Endothelial cell of umbilical vein (primary cell): ENCODE measurements around the gene ANKS1B.

Source experiments
- EZH2 ChIP-seq: IDR thresholded peaks from 2 replicates; pipeline ENCODE4 v1.6.1; 2012; ENCODE audit warnings: borderline replicate concordance, low read depth, mild to moderate bottlenecking, moderate library complexity, low read length, inconsistent platforms; ENCODE audit not compliant: severe bottlenecking
- FOS ChIP-seq: IDR thresholded peaks from 2 replicates; pipeline ENCODE4 v1.6.1; 2011; ENCODE audit warnings: mild to moderate bottlenecking, low read length, moderate library complexity, borderline replicate concordance; ENCODE audit not compliant: insufficient read depth
- GATA2 ChIP-seq: IDR thresholded peaks from 2 replicates; pipeline ENCODE4 v1.7.0; 2011; ENCODE audit warnings: low read depth, mild to moderate bottlenecking, moderate library complexity, mixed read lengths, low read length; ENCODE audit not compliant: insufficient read length, insufficient read depth
- JUN ChIP-seq: IDR thresholded peaks from 2 replicates; pipeline ENCODE4 v1.6.1; 2011; ENCODE audit warnings: borderline replicate concordance, low read depth; ENCODE audit not compliant: insufficient read length, insufficient read depth
- MAX ChIP-seq: IDR thresholded peaks from 2 replicates; pipeline ENCODE4 v1.6.1; 2011; ENCODE audit not compliant: insufficient read depth, insufficient read length
- MYC ChIP-seq: IDR thresholded peaks from one replicate; pipeline ENCODE4 v1.6.1; 2011; ENCODE audit warnings: mild to moderate bottlenecking, low read depth, low read length
- POLR2A ChIP-seq: IDR thresholded peaks from 2 replicates; pipeline ENCODE4 v1.6.1; 2012; ENCODE audit warnings: low read depth, mild to moderate bottlenecking, control low read depth, low read length
- POLR2AphosphoS5 ChIP-seq: IDR thresholded peaks from 2 replicates; pipeline ENCODE4 v1.6.1; 2012; ENCODE audit warnings: low read depth, mild to moderate bottlenecking, control low read depth, low read length, moderate library complexity; ENCODE audit not compliant: insufficient read depth
- TF ChIP-seq, protein P1 (sequence below), 2 donors: IDR thresholded peaks; 1 replicate in 1 of 2; 2 replicates in 1 of 2; pipeline ENCODE4 v1.5.1; 2011; ENCODE audit warnings: low read length in 2 of 2, mild to moderate bottlenecking in 2 of 2, moderate library complexity in 2 of 2, control low read depth in 1 of 2, inconsistent platforms in 1 of 2, low read depth in 1 of 2; ENCODE audit not compliant: insufficient read depth in 1 of 2; ENCODE audit errors: extremely low read depth in 1 of 2

DNA sequence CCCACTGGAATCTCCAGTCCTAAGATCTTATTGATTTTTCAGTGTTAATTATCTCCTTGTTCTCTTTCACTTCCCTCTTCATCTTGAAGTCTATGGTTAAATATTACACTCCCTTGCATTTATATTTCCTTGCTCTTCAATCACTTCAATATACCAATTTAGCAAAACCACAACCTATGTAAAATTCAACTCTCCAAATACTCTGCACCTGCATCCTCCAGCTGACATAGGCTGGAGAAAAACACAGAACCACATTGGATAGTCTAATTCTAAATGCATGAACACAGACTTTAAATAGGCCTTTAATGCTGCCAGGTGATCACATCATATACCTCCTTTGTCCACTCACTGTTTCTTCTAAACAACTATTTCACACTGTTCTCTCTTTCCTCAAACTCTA lies 591.0 kb downstream of the ANKS1B start:
- TF ChIP-seq, protein P1, sequence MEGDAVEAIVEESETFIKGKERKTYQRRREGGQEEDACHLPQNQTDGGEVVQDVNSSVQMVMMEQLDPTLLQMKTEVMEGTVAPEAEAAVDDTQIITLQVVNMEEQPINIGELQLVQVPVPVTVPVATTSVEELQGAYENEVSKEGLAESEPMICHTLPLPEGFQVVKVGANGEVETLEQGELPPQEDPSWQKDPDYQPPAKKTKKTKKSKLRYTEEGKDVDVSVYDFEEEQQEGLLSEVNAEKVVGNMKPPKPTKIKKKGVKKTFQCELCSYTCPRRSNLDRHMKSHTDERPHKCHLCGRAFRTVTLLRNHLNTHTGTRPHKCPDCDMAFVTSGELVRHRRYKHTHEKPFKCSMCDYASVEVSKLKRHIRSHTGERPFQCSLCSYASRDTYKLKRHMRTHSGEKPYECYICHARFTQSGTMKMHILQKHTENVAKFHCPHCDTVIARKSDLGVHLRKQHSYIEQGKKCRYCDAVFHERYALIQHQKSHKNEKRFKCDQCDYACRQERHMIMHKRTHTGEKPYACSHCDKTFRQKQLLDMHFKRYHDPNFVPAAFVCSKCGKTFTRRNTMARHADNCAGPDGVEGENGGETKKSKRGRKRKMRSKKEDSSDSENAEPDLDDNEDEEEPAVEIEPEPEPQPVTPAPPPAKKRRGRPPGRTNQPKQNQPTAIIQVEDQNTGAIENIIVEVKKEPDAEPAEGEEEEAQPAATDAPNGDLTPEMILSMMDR (IDR thresholded peaks at IDR 0.05; ENCODE audit: extremely low read depth in 1 of 2, insufficient read depth in 1 of 2, low read depth in 1 of 2, low read length in 2 of 2) = no peak
- TF ChIP-seq EZH2 = no peak
- TF ChIP-seq POLR2AphosphoS5 = no peak
- TF ChIP-seq FOS = no peak
- TF ChIP-seq GATA2 = no peak
- TF ChIP-seq POLR2A = no peak
- no peak for TF ChIP-seq MAX
- no peak for TF ChIP-seq MYC
- TF ChIP-seq JUN = no peak
